Prostate gland (tissue), 2 donors: Measurements from ENCODE around the gene SLC15A2. TPM values are rescaled to one million over a fixed set of nuclear protein-coding genes. Genes with fewer than 3 reads are reported as not detected.
"Not testable (repeated sequence)": the region's sequence is repeated elsewhere in the genome, so short reads cannot be mapped to it uniquely, and the experiment has no call there.

Experiments used
- DNase-seq: peaks from one replicate; pipeline ENCODE4 v3.0.0-alpha.2; 2019; ENCODE audit warnings: low spot score
- H3K27ac ChIP-seq, 2 donors: fragments of 200-600 bp; sonication (generic); 2 replicates each; pipeline ENCODE4 v1.5.1; 2017 to 2019
- H3K27me3 ChIP-seq: fragments of 200-600 bp; sonication (generic); replicated peaks from 2 replicates; pipeline ENCODE4 v1.5.1; 2019; ENCODE audit not compliant: insufficient read depth
- H3K36me3 ChIP-seq, 2 donors: fragments of 200-600 bp; sonication (generic); 1 replicate in 1 of 2; 2 replicates in 1 of 2; pipeline versions ENCODE4 v1.5.1 to v1.8.1; 2017 to 2019
- H3K4me1 ChIP-seq: fragments of 200-600 bp; sonication (generic); replicated peaks from 2 replicates; pipeline ENCODE4 v1.5.1; 2019
- H3K4me3 ChIP-seq, 2 donors: fragments of 200-600 bp; sonication (generic); 2 replicates each; pipeline ENCODE4 v1.5.1; 2017 to 2019
- H3K9me3 ChIP-seq: fragments of 200-600 bp; sonication (generic); 2 replicates; pipeline ENCODE4 v1.5.1; 2017
- CTCF ChIP-seq, 4 experiments: fragments of 200-600 bp in 2 of 4; fragments of 450-650 bp in 2 of 4; sonication (generic) in 2 of 4; IDR thresholded peaks; 1 replicate in 3 of 4; 2 replicates in 1 of 4; pipeline ENCODE4 v1.5.1; 2016 to 2019; ENCODE audit warnings: antibody characterized with exemption in 4 of 4, mild to moderate bottlenecking in 2 of 4, moderate library complexity in 2 of 4
- POLR2A ChIP-seq: fragments of 450-650 bp; IDR thresholded peaks from one replicate; pipeline ENCODE4 v1.6.1; 2016; ENCODE audit warnings: antibody characterized with exemption, mild to moderate bottlenecking
- POLR2AphosphoS5 ChIP-seq: sonication (generic); formaldehyde crosslinking; IDR thresholded peaks from one replicate; pipeline ENCODE4 v1.6.1; 2017; ENCODE audit warnings: antibody characterized with exemption
- WGBS: methylation state at CpG from one replicate; pipeline ENCODE4 v1.1.5; 2018; 5-methylcytosine and 5-hydroxymethylcytosine counted together
- intact Hi-C: fragments of 100-400 bp; cut with DNase I; formaldehyde crosslinking; loops from one replicate; pipeline ENCODE4 v1.14.2; 2022
- total RNA-seq, 2 donors: library from RNA; depleted of rRNA; stranded (reverse); fragments of >200 nt; gene quantifications; one replicate each; pipeline ENCODE4 v1.1.0, GENCODE V29; 2016

The SLC15A2 gene
- total RNA-seq: 10 to 100 TPM; 44.1 to 51.1 TPM

GRCh38 chr3:121894301-121894990 lies at the start of gene SLC15A2:
Gene SLC15A2 (plus strand): TSS chr3:121894401. CDS start chr3:121894477, 76 bp downstream.
- Histone ChIP-seq H3K4me3 (peak within 1 kb of the TSS; percentile 22 to 39), H3K4me1 (no peaks in the 10 kb centered on the region), H3K27me3 (no peaks in the 10 kb centered on the region), H3K36me3 (no peaks in the 10 kb centered on the region), H3K9me3 (no peaks in the 10 kb centered on the region), H3K27ac (peak within 1 kb of the TSS; percentile 65 to 75)
- DNase-seq: peak; percentile 68
- intact Hi-C loops: no loop called here
- no peak for TF ChIP-seq POLR2A
- no peak for TF ChIP-seq POLR2AphosphoS5
- TF ChIP-seq CTCF (IDR thresholded peaks at IDR 0.05): no peak
- 9% methylated on average over 3 of the region's 3 CpGs for WGBS

GRCh38 chr3:121844892-121845291 lies 49.3 kb upstream of the SLC15A2 start:
- WGBS: 49% methylated on average over 7 of the region's 7 CpGs
- no peak for TF ChIP-seq POLR2A
- TF ChIP-seq CTCF (IDR thresholded peaks at IDR 0.05): no peak
- peak; percentile 71 for TF ChIP-seq POLR2AphosphoS5
- intact Hi-C loops: no loop called here

GRCh38 chr3:121852256-121852655 lies 41.9 kb upstream of the SLC15A2 start:
- intact Hi-C loops: no loop called here
- WGBS: 50% methylated on average over 2 of the region's 2 CpGs
- TF ChIP-seq POLR2A (no peak), CTCF (IDR thresholded peaks at IDR 0.05) (no peak), POLR2AphosphoS5 (no peak)

More at GRCh38 chr3:121844892-121845291, 49.3 kb upstream of the SLC15A2 start:
- peak overlapping the region; percentile 70 to 73 for H3K27ac ChIP-seq
- no peak overlapping the region for H3K4me3 ChIP-seq
- no peaks in the 10 kb centered on the region for H3K36me3 ChIP-seq
- no peaks in the 10 kb centered on the region for H3K4me1 ChIP-seq
- DNase-seq: peak; percentile 16
- H3K9me3 ChIP-seq: no peaks in the 10 kb centered on the region
- no peaks in the 10 kb centered on the region for H3K27me3 ChIP-seq

GRCh38 chr3:121855555-121855954 lies 38.6 kb upstream of the SLC15A2 start:
- TF ChIP-seq POLR2AphosphoS5 (no peak), CTCF (IDR thresholded peaks at IDR 0.05) (peak in 1 of 4 experiments; percentile 19), POLR2A (no peak)
- 45% methylated on average over 5 of the region's 5 CpGs for WGBS
- H3K27me3 ChIP-seq: no peaks in the 10 kb centered on the region
- intact Hi-C loops: no loop called here
- no peak overlapping the region for H3K27ac ChIP-seq
- DNase-seq: no peak
- no peaks in the 10 kb centered on the region for H3K4me1 ChIP-seq
- H3K9me3 ChIP-seq: no peaks in the 10 kb centered on the region
- no peaks in the 10 kb centered on the region for H3K36me3 ChIP-seq
- H3K4me3 ChIP-seq: no peak overlapping the region

More at GRCh38 chr3:121852256-121852655, 41.9 kb upstream of the SLC15A2 start:
- Histone ChIP-seq H3K9me3 (no peaks in the 10 kb centered on the region), H3K36me3 (no peaks in the 10 kb centered on the region), H3K4me1 (no peaks in the 10 kb centered on the region), H3K27me3 (no peaks in the 10 kb centered on the region), H3K27ac (no peak overlapping the region), H3K4me3 (no peak overlapping the region)
- no peak for DNase-seq

GRCh38 chr3:121857778-121858177 lies 36.4 kb upstream of the SLC15A2 start:
- H3K9me3 ChIP-seq, H3K4me1 ChIP-seq, H3K27ac ChIP-seq, intact Hi-C loops, DNase-seq, H3K4me3 ChIP-seq, H3K27me3 ChIP-seq, H3K36me3 ChIP-seq: not testable (repeated sequence)
- WGBS: 96% methylated on average over 5 of the region's 5 CpGs

GRCh38 chr3:121863247-121863646 lies 31.0 kb upstream of the SLC15A2 start:
- H3K9me3 ChIP-seq, DNase-seq, H3K4me1 ChIP-seq, H3K36me3 ChIP-seq, H3K27ac ChIP-seq, H3K4me3 ChIP-seq, H3K27me3 ChIP-seq, intact Hi-C loops: not testable (repeated sequence)
- WGBS: 95% methylated on average over 9 of the region's 9 CpGs
